GM21786 (cell line): ENCODE results near the gene KLK14.

ENCODE experiments used
- ATAC-seq: cut with Tn5 transposase; IDR thresholded peaks from one replicate; pipeline ENCODE4 v1.9.1; 2021; ENCODE audit not compliant: unreplicated experiment

The KLK14 gene

DNA sequence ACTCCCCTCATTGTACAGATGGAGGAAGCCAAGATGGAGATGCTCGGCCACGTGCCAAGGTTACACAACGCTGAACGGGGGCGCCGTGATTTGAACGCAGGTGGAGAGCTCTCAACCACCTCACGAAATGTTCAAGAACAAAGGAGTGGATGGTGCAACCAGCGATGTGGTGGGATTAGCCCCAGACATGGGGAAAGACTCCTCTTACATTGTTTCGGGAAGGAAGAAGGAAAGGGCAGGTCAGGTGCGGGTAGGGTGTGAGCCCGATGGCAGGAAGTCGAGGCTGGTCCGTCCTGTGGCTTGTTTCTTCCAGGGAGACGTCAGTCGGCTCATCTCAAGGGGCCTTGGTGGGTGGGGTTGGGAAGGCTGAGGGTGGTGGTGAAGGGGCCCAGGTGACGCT is 7.1 kb upstream of the KLK14 start:
- ATAC-seq: no peak

DNA sequence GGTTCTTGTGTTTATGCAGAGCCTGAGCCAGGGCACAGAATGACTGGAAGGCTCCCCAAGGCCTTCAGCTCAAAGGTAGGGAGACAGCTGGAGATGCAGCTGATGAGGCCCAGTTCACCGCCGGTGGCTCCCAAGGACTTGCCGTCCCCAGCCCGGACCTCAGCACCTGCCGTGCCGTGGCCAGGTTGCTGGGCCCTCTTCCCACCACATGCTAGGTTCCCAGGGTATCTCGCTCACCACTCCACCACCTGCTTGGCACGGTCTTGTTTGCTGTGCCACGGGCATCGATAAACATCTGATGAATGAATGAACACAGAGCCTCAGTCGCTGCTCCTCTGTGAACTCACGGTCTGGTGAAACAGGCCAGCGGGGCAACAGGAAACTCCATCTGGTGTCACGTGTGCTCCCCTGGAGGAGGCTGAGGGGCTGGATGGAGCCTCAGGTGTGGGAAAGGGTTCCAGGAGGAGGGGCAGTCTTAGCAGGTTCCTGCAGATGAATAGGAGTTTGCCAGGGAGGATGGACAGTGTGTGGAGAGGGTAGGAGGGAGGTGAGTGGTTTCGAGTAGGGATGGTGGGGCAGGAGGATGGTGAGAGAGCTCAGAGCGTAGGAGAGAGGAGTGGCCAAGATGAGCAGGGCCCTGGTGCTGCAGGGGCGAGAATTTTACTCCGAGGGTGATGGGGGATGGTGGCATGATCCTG is 3.6 kb upstream of the KLK14 start:
- no peak for ATAC-seq

DNA sequence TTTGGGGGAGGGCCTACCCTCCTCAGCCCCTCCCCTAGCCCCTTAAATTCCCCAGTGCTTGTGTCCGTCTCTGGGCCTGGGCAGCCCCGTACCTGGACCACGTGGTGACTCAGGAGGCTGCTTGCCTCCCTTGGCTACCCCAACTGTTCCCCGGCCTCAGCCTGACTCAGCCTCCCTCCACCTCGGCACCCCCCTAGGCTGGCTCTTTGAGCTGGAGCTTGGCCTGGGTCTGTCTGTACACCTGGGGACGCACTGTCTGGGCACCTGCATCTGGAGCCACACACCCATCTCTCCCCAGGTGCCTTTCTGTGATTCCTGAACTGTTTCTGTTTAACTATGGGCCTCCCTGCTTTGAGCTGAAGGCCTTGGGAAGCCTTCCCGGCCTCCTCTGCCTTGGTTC is 1.8 kb upstream of the KLK14 start:
- no peak for ATAC-seq

DNA sequence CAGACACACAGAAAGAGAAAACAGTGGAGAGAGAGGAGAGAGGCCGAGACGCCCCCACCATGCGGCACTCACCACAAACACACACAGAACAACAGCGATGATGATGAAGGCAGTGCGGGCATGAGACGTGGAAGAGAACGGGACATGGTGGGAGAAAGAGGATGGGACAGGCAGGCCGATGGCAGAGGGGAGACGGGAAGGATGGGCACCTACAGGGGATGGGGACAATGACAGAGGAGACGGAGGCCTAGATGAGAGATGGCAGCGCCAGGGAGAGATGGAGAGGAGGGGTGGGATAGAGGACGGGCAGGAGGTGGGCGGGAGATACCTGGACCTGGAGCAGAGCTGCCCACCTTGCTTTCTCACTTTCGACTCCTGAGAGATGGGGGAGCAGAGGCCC is 1.1 kb upstream of the KLK14 start:
- ATAC-seq: no peak

DNA sequence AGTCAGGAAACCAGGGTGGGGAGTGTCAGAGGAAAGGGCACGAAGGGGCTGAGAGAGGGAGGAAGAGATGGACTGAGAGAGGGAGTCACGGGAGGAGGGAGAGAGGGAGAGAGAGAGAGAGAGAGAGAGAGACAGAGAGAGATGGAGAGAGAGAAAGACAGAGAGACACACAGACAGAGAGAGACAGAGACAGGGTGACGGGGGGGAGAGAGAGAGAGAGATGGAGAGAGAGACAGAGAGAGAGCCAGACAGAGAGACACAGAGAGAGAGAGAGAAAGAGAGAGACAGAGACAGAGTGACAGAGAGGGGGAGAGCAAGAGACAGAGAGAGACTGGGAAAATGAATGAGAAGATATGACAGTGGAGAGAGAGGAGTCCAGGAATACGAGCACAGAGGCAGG is 494 bp upstream of the KLK14 start:
- ATAC-seq: no peak

DNA sequence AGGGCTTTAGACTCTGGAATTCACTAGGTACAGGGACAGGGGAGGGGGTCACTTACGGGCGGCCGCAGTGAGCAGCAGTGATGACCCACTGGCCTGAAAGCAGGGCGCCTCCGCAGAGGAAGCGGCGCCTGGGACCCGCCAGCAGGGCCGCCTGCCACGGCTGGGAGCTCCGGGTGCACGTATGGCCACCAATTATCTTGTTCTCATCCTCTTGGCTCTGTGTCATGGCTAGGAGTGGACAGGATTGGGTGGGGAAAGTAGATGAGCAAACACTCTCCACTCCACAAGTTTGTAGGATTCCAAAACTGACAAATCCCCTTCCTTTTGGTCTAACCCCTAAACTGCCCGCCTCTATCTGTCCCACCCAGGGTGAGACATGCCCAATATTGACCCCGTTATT is 1.2 kb downstream of the KLK14 start:
- no peak for ATAC-seq

DNA sequence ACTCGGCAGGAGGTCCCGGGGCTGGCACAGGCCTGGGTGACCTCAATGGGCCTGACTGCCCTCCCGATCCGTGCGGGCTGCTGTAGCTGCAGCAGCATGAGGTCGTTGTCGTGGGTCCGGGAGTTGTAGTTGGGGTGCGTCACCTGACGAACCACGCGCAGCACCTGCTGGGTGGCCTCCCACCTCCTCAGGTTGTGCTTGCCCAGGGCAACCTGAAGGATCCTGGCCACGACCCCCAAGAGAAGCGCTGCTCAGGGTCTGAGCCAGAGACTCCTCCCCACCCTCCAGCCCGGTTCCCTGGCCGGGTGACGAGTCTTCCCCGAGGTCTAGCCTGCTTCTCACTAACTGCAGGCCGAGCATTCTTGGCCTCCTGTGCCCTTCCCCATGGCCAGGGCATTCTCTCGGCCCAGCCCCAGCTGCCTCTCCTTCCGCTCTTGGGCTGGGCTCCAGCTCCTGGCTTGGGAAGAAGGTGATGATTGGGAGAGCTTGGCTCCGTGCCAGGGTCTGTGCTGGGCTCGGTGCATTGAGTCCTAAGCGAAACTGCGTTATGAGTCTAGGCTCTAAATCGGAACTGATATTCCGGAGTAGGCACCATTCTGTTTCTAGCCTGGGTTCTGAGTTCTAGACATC is 3.1 kb downstream of the KLK14 start:
- ATAC-seq: no peak

DNA sequence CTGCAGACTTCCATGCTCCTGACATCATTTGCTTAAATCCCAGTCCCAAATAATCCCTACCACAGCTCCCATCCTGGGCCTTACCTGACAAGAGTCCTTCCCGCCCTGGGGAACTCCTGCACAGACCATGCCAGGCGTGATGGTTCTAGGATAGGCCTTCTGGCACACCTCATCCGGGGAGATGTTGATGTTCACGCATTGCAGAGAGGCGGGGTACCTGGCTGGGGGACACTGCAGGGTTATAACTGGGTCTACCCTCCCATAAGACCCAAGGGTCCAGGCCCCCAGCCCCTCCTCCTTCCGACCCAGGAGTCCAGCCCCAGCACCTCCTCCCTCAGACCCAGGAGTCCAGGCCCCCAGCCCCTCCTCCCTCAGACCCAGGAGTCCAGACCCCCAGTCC is 4.0 kb downstream of the KLK14 start:
- ATAC-seq: no peak

DNA sequence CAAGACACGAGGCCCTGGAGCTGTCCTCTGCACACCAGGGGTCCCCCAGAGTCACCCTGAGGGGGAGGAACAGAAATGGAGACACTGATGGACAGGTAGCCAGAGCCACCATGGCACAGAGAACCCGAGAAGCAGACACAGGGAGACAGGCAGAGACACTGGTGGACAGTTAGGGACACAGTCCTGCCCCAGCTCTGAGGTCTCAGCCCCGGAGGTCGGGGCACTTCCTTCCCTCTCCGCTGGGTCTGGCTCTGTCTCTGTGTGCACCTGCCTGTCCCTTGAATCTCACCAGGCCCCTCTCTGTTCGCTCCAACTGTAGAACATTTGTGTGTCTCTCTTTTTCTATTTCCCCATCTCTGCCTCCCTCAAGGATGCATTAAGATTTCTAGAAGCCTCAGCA is 4.6 kb downstream of the KLK14 start:
- no peak for ATAC-seq

DNA sequence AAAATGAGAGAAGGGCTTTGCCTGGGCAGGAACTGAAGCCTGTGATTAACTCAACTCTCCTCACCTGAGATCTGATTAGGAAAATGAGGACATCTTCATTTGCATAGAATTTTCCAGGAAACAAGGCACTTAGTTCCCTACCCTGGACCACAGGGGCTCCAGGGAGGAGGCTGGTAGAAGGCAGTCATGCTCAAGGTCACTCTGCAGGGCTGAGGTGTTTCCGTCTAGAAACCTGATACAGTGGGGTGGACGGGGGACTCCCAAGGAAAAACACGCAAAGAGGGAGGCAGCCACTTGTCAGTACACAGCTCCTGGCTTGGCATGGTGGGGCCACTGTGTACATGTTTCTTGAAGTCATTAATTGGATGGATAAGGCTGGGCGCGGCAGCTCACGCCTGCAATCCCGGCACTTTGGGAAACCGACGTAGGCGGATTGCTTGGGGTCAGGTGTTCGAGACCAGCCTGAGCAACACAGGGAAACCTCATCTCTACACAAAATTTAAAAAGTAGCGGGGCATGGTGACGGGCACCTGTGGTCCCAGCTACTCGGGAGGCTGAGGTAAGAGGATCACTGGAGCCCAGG is 6.0 kb downstream of the KLK14 start:
- ATAC-seq: no peak

DNA sequence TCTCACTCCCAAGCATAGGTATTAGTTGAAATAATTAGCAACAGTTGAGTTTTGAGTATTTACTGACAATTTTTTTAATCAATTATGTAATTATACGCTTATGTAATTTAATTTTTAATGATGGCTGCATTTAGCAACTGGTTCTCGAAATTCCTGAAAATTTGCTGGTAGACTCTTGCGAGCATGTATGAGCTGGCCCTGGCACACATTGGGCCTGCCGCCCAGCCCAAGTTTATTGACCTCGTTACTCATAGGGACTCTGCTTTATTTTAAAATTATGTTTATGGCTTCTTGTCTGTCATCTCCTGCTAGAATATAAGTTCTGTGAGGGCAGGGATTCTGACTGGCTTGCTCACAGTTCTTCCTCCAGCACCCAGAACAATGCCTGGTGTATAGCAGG is 6.7 kb downstream of the KLK14 start:
- no peak for ATAC-seq

DNA sequence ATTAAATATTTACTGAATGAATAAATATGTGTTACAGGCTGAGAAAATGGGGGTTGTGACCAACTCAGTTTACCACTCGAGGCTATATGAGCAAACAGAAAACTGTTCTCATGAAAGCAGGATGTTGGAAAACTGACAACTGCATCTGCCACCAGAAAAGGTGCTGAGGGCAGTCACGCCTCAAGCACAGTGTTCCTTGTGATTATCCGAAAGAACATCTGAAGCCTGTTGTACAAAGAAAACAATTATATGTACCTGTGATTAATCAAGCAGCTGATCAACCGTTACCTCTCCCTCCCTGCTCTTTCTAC is 11.6 kb downstream of the KLK14 start:
- no peak for ATAC-seq

DNA sequence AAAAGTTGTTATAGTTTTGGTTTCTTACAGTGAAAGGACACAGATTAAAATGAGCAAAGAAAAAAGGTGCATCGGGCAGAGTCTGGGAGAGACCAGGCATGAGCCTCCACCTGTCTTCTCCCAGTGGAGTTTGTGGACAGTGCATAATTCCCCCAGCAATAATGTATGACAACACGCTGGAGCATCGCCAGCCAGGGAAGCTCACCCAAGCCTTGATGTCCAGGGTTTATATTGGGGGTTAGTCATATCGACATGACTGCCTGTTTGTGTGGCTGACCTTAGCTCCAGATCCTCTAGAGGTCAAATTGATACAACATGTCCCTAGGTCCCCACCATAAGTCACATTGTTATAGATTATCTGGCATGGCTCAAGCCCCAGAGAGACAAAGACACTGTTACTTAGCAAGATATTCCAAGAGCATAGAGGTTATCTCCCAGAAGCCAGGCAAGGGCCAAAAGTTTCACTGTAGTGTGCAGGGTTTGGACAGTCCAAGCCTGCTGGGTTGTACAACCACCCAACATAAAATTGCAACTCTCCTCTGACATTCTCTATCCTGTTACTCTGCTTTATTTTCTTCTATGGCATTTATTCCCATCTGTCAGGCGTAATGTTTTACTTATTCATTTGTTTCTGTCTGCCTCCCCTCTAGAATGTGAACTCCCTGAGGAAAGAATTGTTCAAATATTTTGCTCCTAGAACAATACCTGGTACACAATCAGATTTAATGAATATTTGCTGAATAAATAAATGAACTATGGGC is 12.2 kb downstream of the KLK14 start:
- ATAC-seq: no peak

DNA sequence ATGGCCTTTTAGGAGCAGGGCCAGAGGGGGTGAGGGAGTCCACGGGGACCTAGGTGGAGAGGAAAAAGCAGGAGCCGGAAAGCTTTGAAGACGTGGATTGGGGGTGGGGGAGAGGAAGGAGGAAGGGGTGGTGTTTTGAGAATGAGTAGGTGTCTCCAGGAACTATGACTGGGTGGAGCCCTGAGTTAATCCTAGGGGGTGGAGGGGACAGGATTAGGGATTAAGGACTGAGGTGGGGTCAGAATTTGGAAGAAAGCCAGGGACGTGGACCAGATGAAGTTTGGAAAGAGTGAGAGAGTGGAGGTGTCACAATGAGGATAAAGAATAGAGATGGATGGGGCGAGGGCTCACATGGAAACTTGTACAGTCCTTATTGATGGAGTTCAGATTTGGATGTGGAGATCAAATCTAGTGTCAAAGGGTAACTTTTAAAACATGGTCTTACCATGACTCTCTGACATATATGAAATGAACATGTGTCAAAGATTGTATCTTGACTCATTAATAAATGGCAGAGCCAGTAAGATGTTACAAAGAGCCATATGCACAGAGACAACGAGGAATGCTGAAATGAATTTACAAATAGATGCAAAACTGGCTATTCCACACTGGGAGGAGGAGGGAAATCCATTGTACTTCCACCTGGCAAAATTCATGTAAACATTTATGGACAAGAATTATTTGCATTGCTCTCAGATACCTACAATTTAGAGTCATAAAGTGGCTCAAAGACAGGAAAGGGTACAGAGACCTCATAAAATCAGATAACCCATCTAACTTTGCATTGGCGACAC is 16.1 kb downstream of the KLK14 start:
- ATAC-seq: no peak

DNA sequence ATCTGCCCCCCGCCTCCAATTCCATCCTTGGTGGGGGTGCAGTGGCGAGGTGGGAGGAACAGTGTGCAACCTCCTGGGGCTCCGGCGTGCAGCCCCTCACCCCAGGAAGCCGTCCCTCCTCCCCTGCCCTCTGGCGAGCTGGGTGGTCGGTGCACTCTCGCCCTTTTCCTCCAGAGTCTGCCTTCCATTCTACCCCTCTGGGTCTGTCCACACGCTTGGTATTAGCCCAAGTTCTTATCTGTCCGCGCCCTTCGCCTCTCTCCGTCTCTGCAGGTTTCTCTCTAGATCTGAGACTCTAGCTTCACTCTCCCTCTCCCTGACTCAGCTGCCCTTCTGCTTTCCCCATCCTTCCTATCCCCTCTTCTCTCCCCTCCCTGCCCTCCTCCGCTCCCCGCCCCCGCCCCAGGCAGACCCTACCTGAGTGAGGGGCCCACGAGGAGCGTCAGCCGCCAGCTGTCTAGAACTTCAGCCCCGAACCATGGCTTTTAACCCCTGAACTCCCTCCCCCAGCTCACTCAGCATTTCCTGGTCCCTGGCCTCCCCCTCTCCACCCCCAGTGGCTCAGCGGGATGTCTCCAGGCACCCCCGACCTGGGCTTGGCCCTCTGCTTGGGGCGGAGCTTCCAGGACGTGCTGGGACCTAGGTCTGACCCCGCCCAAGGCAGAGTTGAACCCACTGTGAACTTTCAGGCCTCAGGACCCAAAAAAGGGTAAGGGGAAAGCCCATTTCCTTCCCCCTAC is 17.3 kb downstream of the KLK14 start:
- no peak for ATAC-seq

DNA sequence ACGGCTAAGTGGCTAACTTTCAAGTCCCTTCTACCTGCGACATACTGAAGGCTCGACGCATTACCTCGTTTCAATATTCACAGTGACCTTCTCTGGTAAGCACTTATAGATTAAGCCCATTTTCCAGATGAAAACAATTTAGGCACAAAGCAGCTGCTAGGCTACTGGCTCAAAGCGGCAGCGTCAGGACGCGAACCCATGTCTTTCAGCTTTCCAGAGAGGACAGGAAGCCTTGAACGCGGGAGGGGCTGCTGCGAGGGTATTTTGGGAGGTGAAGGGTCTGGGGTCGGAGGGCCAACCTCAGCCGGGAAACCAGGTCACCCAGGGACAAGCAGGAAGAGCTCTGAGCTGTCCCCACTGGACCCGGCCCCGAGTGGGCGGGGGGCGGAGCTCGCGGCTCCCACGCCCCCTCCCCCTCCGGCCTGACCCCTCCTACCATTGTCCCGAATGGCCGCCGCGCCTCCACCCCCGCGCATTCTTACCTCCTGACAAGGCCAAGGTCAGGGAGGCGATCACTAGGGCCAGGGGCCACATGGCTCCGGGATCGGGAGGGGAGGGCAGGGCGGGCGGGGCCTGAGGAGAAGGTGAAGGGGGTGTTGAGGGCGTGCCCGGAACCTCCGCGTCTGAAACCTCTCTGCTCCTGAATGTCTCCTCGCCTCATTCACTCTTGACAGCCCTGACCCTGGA is 18.0 kb downstream of the KLK14 start, which contains the start of gene KLK13:
KLK13 (minus strand) TSS at position 559 of the 687 bp plus-strand sequence; CDS start at position 534, 25 bp downstream.
- no peak for ATAC-seq

DNA sequence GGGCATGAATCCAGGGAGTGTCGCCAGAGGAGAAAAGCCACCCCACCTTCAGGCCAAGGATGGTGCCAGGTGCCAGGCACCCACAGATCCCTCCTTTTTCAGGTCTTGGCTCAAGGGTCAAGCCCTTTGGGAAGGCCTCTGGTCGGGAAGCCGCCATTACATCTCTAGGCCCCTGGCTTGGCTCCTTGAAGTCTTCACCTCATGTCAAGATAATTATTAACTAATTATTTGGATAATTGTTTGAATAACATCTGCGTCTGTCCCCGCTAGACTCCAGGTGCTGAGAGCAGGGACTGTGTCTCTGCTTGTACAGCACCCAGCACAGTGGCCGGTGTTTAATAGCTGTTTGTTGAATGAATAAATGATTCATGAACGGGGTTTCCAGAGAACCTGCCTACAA is 19.0 kb downstream of the KLK14 start:
- no peak for ATAC-seq

DNA sequence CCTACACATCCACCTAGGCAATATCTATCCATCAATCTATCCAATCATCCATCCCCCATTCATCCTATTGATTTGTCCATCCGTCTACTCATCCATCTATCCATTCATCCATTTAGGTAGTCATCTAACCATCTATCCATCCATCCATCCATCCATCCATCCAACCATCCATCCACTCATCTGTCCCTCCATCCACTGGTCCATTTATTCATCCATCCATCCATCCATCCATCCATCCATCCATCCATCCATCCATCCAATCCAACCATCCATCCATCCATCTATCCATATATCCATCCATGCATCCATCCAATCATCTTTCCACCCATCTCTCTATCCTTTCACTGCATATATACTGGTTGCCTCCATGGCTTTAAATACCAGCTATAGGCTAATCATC is 21.7 kb downstream of the KLK14 start:
- ATAC-seq: no peak

DNA sequence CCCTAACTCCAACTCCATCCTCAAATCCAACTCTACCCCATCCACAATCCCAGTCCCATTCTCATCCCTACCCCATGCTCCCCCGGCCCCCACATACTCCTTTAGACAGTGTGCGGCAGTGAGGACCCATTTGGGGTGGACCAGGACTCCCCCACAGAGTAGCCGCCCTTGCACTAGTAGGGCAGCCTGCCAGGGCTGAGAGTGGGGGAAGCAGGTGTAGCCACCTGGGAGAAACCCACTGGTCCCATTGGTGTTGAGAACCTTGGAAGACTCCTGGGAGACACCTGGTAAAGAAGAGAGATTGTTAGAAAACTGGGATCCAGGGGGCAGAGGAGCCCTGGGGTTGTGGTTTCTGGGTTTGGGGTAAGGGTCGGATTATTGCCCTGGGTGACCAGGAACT is 22.4 kb downstream of the KLK14 start:
- no peak for ATAC-seq

DNA sequence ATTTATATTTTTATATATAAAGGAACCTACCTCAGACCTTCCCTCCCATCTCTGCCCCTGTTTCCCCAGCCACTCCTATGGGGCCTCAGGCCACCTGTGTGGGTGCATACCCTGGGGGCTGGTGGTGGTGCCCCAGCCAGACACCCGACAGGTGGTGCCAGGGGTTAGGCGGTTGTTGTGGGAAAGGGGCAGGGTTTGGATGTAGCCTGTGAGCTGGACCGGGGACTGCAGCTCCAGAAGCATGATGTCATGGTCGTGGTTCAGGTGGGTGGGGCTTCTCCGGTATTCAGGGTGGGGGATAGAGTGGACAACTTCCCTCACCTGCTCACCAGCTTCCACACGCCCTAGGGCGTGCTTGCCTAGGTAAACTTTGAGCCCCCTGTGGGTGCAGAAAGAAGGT is 23.0 kb downstream of the KLK14 start:
- ATAC-seq: no peak
